SK-N-SH (cell line): ENCODE measurements around the gene ARFGEF2. TPM values are rescaled to one million over a fixed set of nuclear protein-coding genes. Genes with fewer than 3 reads are reported as not detected.

Experiments used
- CTCF ChIA-PET: fragments of 300-600, 350-600 bp; formaldehyde crosslinking; extraction: SDS; loops from one replicate; lab custom pipeline; 2021; lab: Yijun Ruan, JAX
- POLR2A ChIA-PET: fragments of 350-600 bp; sonication (Branson Sonifier 250); formaldehyde crosslinking; extraction: SDS; loops from one replicate; lab custom pipeline; 2020; ENCODE audit warnings: antibody characterized with exemption, inconsistent platforms; lab: Yijun Ruan, JAX
- DNase-seq: peaks from one replicate; pipeline ENCODE4 v3.0.0; 2012
- H2AFZ ChIP-seq: fragments of 200-600 bp; sonication (generic); 2 replicates; pipeline ENCODE4 v1.8.1; 2016; ENCODE audit warnings: antibody characterized with exemption, mild to moderate bottlenecking, low read depth
- H3F3A ChIP-seq: fragments of 200-600 bp; sonication (generic); replicated peaks from 2 replicates; pipeline ENCODE3; 2016; ENCODE audit warnings: antibody characterized with exemption, mild to moderate bottlenecking; ENCODE audit not compliant: insufficient read depth
- H3K27ac ChIP-seq, 2 experiments: fragments of 200-500 bp in 1 of 2; fragments of 200-600 bp in 1 of 2; sonication (Bioruptor generic) in 1 of 2; sonication (generic), shearing (Covaris generic) in 1 of 2; 2 replicates each; pipeline versions ENCODE4 v1.5.1 to v1.6.1; 2014 to 2016; ENCODE audit warnings: low read depth in 2 of 2, inconsistent platforms in 1 of 2, low read length in 1 of 2, mild to moderate bottlenecking in 1 of 2, mixed read lengths in 1 of 2
- H3K27me3 ChIP-seq: fragments of 200-600 bp; sonication (generic), shearing (Covaris generic); 2 replicates; pipeline ENCODE4 v1.6.1; 2016; ENCODE audit warnings: mixed run types; ENCODE audit not compliant: insufficient read depth
- H3K36me3 ChIP-seq, 2 experiments: fragments of 200-500 bp in 1 of 2; fragments of 200-600 bp in 1 of 2; sonication (Bioruptor generic) in 1 of 2; sonication (generic) in 1 of 2; replicated peaks in 1 of 2; 2 replicates each; pipeline versions ENCODE3 to v1.5.1; 2014 to 2016; ENCODE audit warnings: low read length in 1 of 2, mild to moderate bottlenecking in 1 of 2; ENCODE audit not compliant: insufficient read depth in 2 of 2, control insufficient read depth in 1 of 2
- H3K4me1 ChIP-seq, 2 experiments: fragments of 200-500 bp in 1 of 2; fragments of 200-600 bp in 1 of 2; sonication (Bioruptor generic) in 1 of 2; sonication (generic), shearing (Covaris generic) in 1 of 2; 2 replicates each; pipeline versions ENCODE4 v1.5.1 to v1.6.1; 2014 to 2016; ENCODE audit warnings: low read depth in 1 of 2, low read length in 1 of 2, mixed run types in 1 of 2; ENCODE audit not compliant: insufficient read depth in 2 of 2, control insufficient read depth in 1 of 2
- H3K4me2 ChIP-seq: fragments of 200-600 bp; sonication (generic), shearing (Covaris generic); 2 replicates; pipeline ENCODE4 v1.6.1; 2017; ENCODE audit warnings: mixed run types
- H3K4me3 ChIP-seq, 2 experiments: fragments of 200-500 bp in 1 of 2; fragments of 200-600 bp in 1 of 2; sonication (Bioruptor generic) in 1 of 2; sonication (generic), shearing (Covaris generic) in 1 of 2; 2 replicates each; pipeline versions ENCODE4 v1.5.1 to v1.8.1; 2014 to 2016; ENCODE audit warnings: low read depth in 2 of 2, inconsistent platforms in 1 of 2, low read length in 1 of 2, mild to moderate bottlenecking in 1 of 2, mixed read lengths in 1 of 2, moderate library complexity in 1 of 2
- H3K79me2 ChIP-seq: fragments of 200-600 bp; sonication (generic); 2 replicates; pipeline ENCODE4 v1.8.1; 2017; ENCODE audit warnings: mild to moderate bottlenecking; ENCODE audit not compliant: insufficient read depth
- H3K9ac ChIP-seq: fragments of 200-600 bp; sonication (generic); 2 replicates; pipeline ENCODE4 v1.6.1; 2017; ENCODE audit warnings: mixed run types
- H3K9me2 ChIP-seq: fragments of 200-600 bp; sonication (generic); 2 replicates; pipeline ENCODE4 v1.6.1; 2017; ENCODE audit warnings: mixed run types
- H3K9me3 ChIP-seq: fragments of 200-600 bp; sonication (generic); 2 replicates; pipeline ENCODE4 v1.6.1; 2017; ENCODE audit warnings: mixed run types, mild to moderate bottlenecking, moderate library complexity
- H4K20me1 ChIP-seq: fragments of 200-600 bp; sonication (generic); 2 replicates; pipeline ENCODE4 v1.6.1; 2017; ENCODE audit warnings: mild to moderate bottlenecking, mixed run types; ENCODE audit not compliant: insufficient read depth
- CHD2 ChIP-seq: fragments of 150-350 bp; IDR thresholded peaks from 2 replicates; pipeline ENCODE4 v1.6.1; 2018; ENCODE audit warnings: low read length; ENCODE audit not compliant: partially characterized antibody
- CTCF ChIP-seq: fragments of 200-600 bp; sonication (generic); IDR thresholded peaks from 2 replicates; pipeline ENCODE4 v1.6.1; 2017; ENCODE audit warnings: antibody characterized with exemption, mild to moderate bottlenecking, moderate library complexity
- ELF1 ChIP-seq: IDR thresholded peaks from 2 replicates; pipeline ENCODE4 v1.4.0; 2012
- EP300 ChIP-seq, 2 experiments: IDR thresholded peaks; 2 replicates each; pipeline versions ENCODE4 v1.4.0 to v1.6.1; 2012; ENCODE audit warnings: borderline replicate concordance in 1 of 2, low read depth in 1 of 2, low read length in 1 of 2
- FOSL2 ChIP-seq: IDR thresholded peaks from 2 replicates; pipeline ENCODE4 v1.4.0; 2012; ENCODE audit warnings: low read depth, mild to moderate bottlenecking, moderate library complexity, borderline replicate concordance
- FOXJ3 ChIP-seq: sonication (generic); formaldehyde crosslinking; IDR thresholded peaks from 2 replicates; pipeline ENCODE4 v1.5.1; 2020; ENCODE audit warnings: mild to moderate bottlenecking, missing genetic modification reagents
- FOXM1 ChIP-seq: IDR thresholded peaks from 2 replicates; pipeline ENCODE4 v1.4.0; 2012; ENCODE audit warnings: low read depth, mild to moderate bottlenecking
- IRF3 ChIP-seq: fragments of 150-350 bp; IDR thresholded peaks from 2 replicates; pipeline ENCODE4 v1.6.1; 2016; ENCODE audit warnings: mild to moderate bottlenecking, low read depth, low read length
- MAX ChIP-seq: IDR thresholded peaks from 2 replicates; pipeline ENCODE4 v1.4.0; 2012; ENCODE audit warnings: low read depth
- NFIC ChIP-seq: IDR thresholded peaks from 2 replicates; pipeline ENCODE4 v1.4.0; 2012; ENCODE audit warnings: borderline replicate concordance
- RAD21 ChIP-seq: IDR thresholded peaks from 2 replicates; pipeline ENCODE4 v1.6.1; 2012; ENCODE audit warnings: mild to moderate bottlenecking, low read length
- TAF1 ChIP-seq: IDR thresholded peaks from 2 replicates; pipeline ENCODE4 v1.6.1; 2012; ENCODE audit warnings: low read depth, mild to moderate bottlenecking, low read length, moderate library complexity, borderline replicate concordance
- TCF12 ChIP-seq: IDR thresholded peaks from 2 replicates; pipeline ENCODE4 v1.4.0; 2012
- TEAD4 ChIP-seq: IDR thresholded peaks from 2 replicates; pipeline ENCODE4 v1.4.0; 2012; ENCODE audit warnings: mild to moderate bottlenecking, borderline replicate concordance; ENCODE audit not compliant: insufficient read depth
- USF1 ChIP-seq: IDR thresholded peaks from 2 replicates; pipeline ENCODE4 v1.4.0; 2012; ENCODE audit warnings: low read depth, borderline replicate concordance
- YY1 ChIP-seq: IDR thresholded peaks from 2 replicates; pipeline ENCODE4 v1.4.0; 2012; ENCODE audit warnings: low read depth, mild to moderate bottlenecking
- WGBS: methylation state at CpG from one replicate; pipeline ENCODE4 v1.1.6; 2017; ENCODE audit warnings: low lambda C conversion rate; 5-methylcytosine and 5-hydroxymethylcytosine counted together
- polyA plus RNA-seq, 3 experiments: library from polyadenylated mRNA; depleted of rRNA; stranded (reverse); fragments of >200 nt; gene quantifications; 2 replicates each; pipeline ENCODE4 v1.2.3, GENCODE V29; 2012

Gene ARFGEF2
- polyA plus RNA-seq, 1 of the 3 experiments (the other 2 are of a cell fraction), result 6.1 TPM

- H4K20me1 ChIP-seq, result peaks cover 17% of the 10 kb centered on the region
- H3K79me2 ChIP-seq, result peaks cover 37% of the 10 kb centered on the region
- ChIA-PET CTCF (interaction anchor here (0.8 to 2.8 kb wide), 4 partner anchors 15 to 299 kb away, joined by 3 to 12 read pairs (median 6); no protein-coding TSS in a partner anchor), POLR2A (no interaction called here)
- H3K27ac ChIP-seq, result no peak overlapping the region
- no peak for TF ChIP-seq YY1
- TF ChIP-seq TCF12, result no peak
- no peak for TF ChIP-seq FOSL2
- no peak for TF ChIP-seq USF1
- TF ChIP-seq ELF1, result no peak
- TF ChIP-seq CTCF, result no peak
- no peak for TF ChIP-seq FOXM1
- TF ChIP-seq NFIC, result no peak
- no peak for TF ChIP-seq MAX
- no peak for TF ChIP-seq TEAD4
- TF ChIP-seq EP300 (IDR thresholded peaks at IDR 0.05; ENCODE audit: borderline replicate concordance in 1 of 2, low read depth in 1 of 2, low read length in 1 of 2), result no peak
- no peak for TF ChIP-seq IRF3
- no peak for TF ChIP-seq TAF1
- TF ChIP-seq FOXJ3 (CRISPR knock-in tag), result no peak
- TF ChIP-seq CHD2, result no peak
- no peak for TF ChIP-seq RAD21
- no peak overlapping the region; the same call in 1 of the 2 replicates for H3K4me2 ChIP-seq
- DNase-seq, result no peak
- 68% methylated on average over 5 of the region's 5 CpGs for WGBS
- peaks cover 0 to 2% of the 10 kb centered on the region in 2 experiments for H3K36me3 ChIP-seq
- H3K9ac ChIP-seq, result no peak overlapping the region
- no peak overlapping the region for H2AFZ ChIP-seq
- peaks cover 9 to 17% of the 10 kb centered on the region in 2 experiments; a peak in 3 of 4 replicates for H3K4me1 ChIP-seq
- no peaks in the 10 kb centered on the region for H3K27me3 ChIP-seq
- H3F3A ChIP-seq, result peaks cover 17% of the 10 kb centered on the region
- H3K9me3 ChIP-seq, result no peaks in the 10 kb centered on the region
- no peaks in the 10 kb centered on the region for H3K9me2 ChIP-seq
- no peak overlapping the region for H3K4me3 ChIP-seq
Observed at GRCh38 chr20:48919882-48920526, 1.5 kb upstream of the ARFGEF2 start.
